Measurements from ENCODE around the gene RGMA.
"Not testable (repeated sequence)": the region's sequence is repeated elsewhere in the genome, so short reads cannot be mapped to it uniquely, and the experiment has no call there.

GRCh38 chr15:93039562-93040287 lies 49.3 kb downstream of the RGMA start:
- TF ChIP-seq POLR2AphosphoS5, POLR2A (IDR thresholded peaks at IDR 0.05; ENCODE audit: low read depth, low read length): not testable (repeated sequence)

Measured in GM12891 (cell line).